ENCODE data around the gene FBRSL1.
A peak's percentile ranks its signal among the peaks of the same experiment; 100 is the strongest.

FBRSL1 gene

DNA sequence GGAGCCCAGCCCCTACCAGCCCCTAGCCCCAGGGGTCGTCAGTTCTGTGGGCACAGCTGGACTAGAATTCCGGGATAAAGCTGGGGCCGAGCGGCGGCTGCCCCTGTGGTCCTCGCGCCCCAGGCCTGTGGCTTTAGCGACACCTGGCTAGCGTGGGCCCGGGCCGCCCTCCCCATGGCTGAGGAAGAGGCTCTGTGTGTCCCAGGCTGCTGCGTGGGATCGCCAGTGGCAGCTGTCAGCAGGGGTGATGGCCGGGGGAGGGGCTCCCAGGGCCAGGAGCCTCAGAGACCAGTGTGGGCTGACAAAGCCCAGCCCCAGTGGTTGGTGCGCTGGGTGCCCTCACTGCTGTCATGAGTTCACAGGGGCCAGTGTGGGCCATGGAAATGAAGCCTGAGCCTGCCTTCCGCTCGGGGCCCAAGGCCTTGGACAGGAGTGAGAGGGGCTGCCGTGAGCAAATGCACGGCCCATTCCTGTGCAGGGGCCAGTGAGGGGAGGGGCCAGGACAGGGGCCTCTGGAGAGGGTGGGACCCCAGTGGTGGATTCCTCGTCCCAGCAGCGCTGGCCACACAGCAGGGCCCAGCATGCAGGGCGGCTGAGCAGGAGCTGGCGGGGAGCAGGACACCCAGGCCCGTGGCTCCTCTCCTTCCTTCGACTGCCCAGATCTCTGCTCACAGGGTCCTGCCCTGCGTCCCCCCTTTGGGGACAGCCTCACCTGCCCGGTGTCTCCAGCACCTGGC lies 11.4 kb downstream of the FBRSL1 start:
- no peak overlapping the region for H3K27ac ChIP-seq (ENCODE audit: low read depth, low read length)
- peaks cover 7% of the 10 kb centered on the region for H3K4me1 ChIP-seq (ENCODE audit: control insufficient read depth, insufficient read depth, low read length, unreplicated experiment)
- no peak overlapping the region for H3K4me3 ChIP-seq (ENCODE audit: low read depth, low read length)
- peaks cover 49% of the 10 kb centered on the region for H3K79me2 ChIP-seq (ENCODE audit: control insufficient read depth, insufficient read depth, low read length, unreplicated experiment)
- no peaks in the 10 kb centered on the region for H3K36me3 ChIP-seq (ENCODE audit: insufficient read depth, low read length)
- H2AFZ ChIP-seq (ENCODE audit: low read length, unreplicated experiment): no peak overlapping the region
- no peaks in the 10 kb centered on the region for H3K27me3 ChIP-seq (ENCODE audit: insufficient read depth, low read length)

GRCh38 chr12:132502149-132502881 lies 12.4 kb downstream of the FBRSL1 start:
- H2AFZ ChIP-seq (ENCODE audit: low read length, unreplicated experiment): no peak overlapping the region
- H3K27me3 ChIP-seq (ENCODE audit: insufficient read depth, low read length): no peaks in the 10 kb centered on the region
- H3K27ac ChIP-seq (ENCODE audit: low read depth, low read length): no peak overlapping the region
- H3K4me3 ChIP-seq (ENCODE audit: low read depth, low read length): no peak overlapping the region
- peaks cover 17% of the 10 kb centered on the region for H3K4me1 ChIP-seq (ENCODE audit: control insufficient read depth, insufficient read depth, low read length, unreplicated experiment)
- H3K79me2 ChIP-seq (ENCODE audit: control insufficient read depth, insufficient read depth, low read length, unreplicated experiment): peaks cover 41% of the 10 kb centered on the region
- H3K36me3 ChIP-seq (ENCODE audit: insufficient read depth, low read length): no peaks in the 10 kb centered on the region

GRCh38 chr12:132502882-132503193 lies 12.9 kb downstream of the FBRSL1 start:
- Histone ChIP-seq H3K36me3 (ENCODE audit: insufficient read depth, low read length) (no peaks in the 10 kb centered on the region), H3K4me3 (ENCODE audit: low read depth, low read length) (no peak overlapping the region), H3K27me3 (ENCODE audit: insufficient read depth, low read length) (no peaks in the 10 kb centered on the region), H3K4me1 (ENCODE audit: control insufficient read depth, insufficient read depth, low read length, unreplicated experiment) (peaks cover 17% of the 10 kb centered on the region), H2AFZ (ENCODE audit: low read length, unreplicated experiment) (no peak overlapping the region), H3K27ac (ENCODE audit: low read depth, low read length) (no peak overlapping the region), H3K79me2 (ENCODE audit: control insufficient read depth, insufficient read depth, low read length, unreplicated experiment) (peaks cover 37% of the 10 kb centered on the region)

GRCh38 chr12:132503618-132504204 lies 13.8 kb downstream of the FBRSL1 start:
- Histone ChIP-seq H2AFZ (ENCODE audit: low read length, unreplicated experiment) (no peak overlapping the region), H3K36me3 (ENCODE audit: insufficient read depth, low read length) (no peaks in the 10 kb centered on the region), H3K79me2 (ENCODE audit: control insufficient read depth, insufficient read depth, low read length, unreplicated experiment) (peaks cover 29% of the 10 kb centered on the region), H3K4me3 (ENCODE audit: low read depth, low read length) (no peak overlapping the region), H3K27ac (ENCODE audit: low read depth, low read length) (no peak overlapping the region), H3K27me3 (ENCODE audit: insufficient read depth, low read length) (no peaks in the 10 kb centered on the region), H3K4me1 (ENCODE audit: control insufficient read depth, insufficient read depth, low read length, unreplicated experiment) (peaks cover 17% of the 10 kb centered on the region)

- Histone ChIP-seq H3K4me1 (ENCODE audit: control insufficient read depth, insufficient read depth, low read length, unreplicated experiment) (peaks cover 17% of the 10 kb centered on the region), H3K36me3 (ENCODE audit: insufficient read depth, low read length) (no peaks in the 10 kb centered on the region), H3K79me2 (ENCODE audit: control insufficient read depth, insufficient read depth, low read length, unreplicated experiment) (peaks cover 24% of the 10 kb centered on the region), H3K4me3 (ENCODE audit: low read depth, low read length) (no peak overlapping the region), H2AFZ (ENCODE audit: low read length, unreplicated experiment) (no peak overlapping the region), H3K27me3 (ENCODE audit: insufficient read depth, low read length) (no peaks in the 10 kb centered on the region), H3K27ac (ENCODE audit: low read depth, low read length) (no peak overlapping the region)
Observed at GRCh38 chr12:132505105-132505851, 15.3 kb downstream of the FBRSL1 start.

DNA sequence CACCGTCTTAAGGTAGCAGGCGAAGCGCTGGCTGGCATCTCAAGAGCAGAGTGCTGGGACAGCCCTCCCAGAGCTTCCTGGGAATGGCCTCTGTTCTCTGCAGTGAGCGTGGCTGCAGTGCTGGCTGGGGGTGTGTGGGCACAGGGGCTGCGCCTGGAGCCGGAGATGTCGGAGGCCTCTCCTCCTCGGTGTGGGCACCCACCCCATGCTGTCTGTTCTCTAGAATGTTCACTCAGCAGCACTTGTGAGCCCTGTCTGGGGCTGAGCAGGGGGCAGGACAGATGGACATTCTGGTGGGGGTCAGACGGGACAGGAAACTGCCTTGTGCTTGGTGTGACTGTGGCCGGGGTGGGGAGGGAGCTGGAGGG lies 15.9 kb downstream of the FBRSL1 start:
- Histone ChIP-seq H3K27ac (ENCODE audit: low read depth, low read length) (no peak overlapping the region), H3K36me3 (ENCODE audit: insufficient read depth, low read length) (no peaks in the 10 kb centered on the region), H2AFZ (ENCODE audit: low read length, unreplicated experiment) (no peak overlapping the region), H3K79me2 (ENCODE audit: control insufficient read depth, insufficient read depth, low read length, unreplicated experiment) (peaks cover 21% of the 10 kb centered on the region), H3K27me3 (ENCODE audit: insufficient read depth, low read length) (no peaks in the 10 kb centered on the region), H3K4me3 (ENCODE audit: low read depth, low read length) (no peak overlapping the region), H3K4me1 (ENCODE audit: control insufficient read depth, insufficient read depth, low read length, unreplicated experiment) (peaks cover 17% of the 10 kb centered on the region)

- peaks cover 17% of the 10 kb centered on the region for H3K4me1 ChIP-seq (ENCODE audit: control insufficient read depth, insufficient read depth, low read length, unreplicated experiment)
- H3K4me3 ChIP-seq (ENCODE audit: low read depth, low read length): 0 out of 2 replicates have a peak overlapping the region, but pooled peaks have one; percentile 13
- peaks cover 17% of the 10 kb centered on the region for H3K79me2 ChIP-seq (ENCODE audit: control insufficient read depth, insufficient read depth, low read length, unreplicated experiment)
- no peak overlapping the region for H3K27ac ChIP-seq (ENCODE audit: low read depth, low read length)
- no peaks in the 10 kb centered on the region for H3K36me3 ChIP-seq (ENCODE audit: insufficient read depth, low read length)
- no peak overlapping the region for H2AFZ ChIP-seq (ENCODE audit: low read length, unreplicated experiment)
- H3K27me3 ChIP-seq (ENCODE audit: insufficient read depth, low read length): no peaks in the 10 kb centered on the region
Observed at GRCh38 chr12:132506328-132507160, 16.6 kb downstream of the FBRSL1 start.

GRCh38 chr12:132507161-132507538 lies 17.2 kb downstream of the FBRSL1 start:
- H3K27ac ChIP-seq (ENCODE audit: low read depth, low read length): no peak overlapping the region
- peaks cover 16% of the 10 kb centered on the region for H3K79me2 ChIP-seq (ENCODE audit: control insufficient read depth, insufficient read depth, low read length, unreplicated experiment)
- peaks cover 17% of the 10 kb centered on the region for H3K4me1 ChIP-seq (ENCODE audit: control insufficient read depth, insufficient read depth, low read length, unreplicated experiment)
- H3K36me3 ChIP-seq (ENCODE audit: insufficient read depth, low read length): no peaks in the 10 kb centered on the region
- H3K27me3 ChIP-seq (ENCODE audit: insufficient read depth, low read length): no peaks in the 10 kb centered on the region
- H2AFZ ChIP-seq (ENCODE audit: low read length, unreplicated experiment): no peak overlapping the region
- 0 out of 2 replicates have a peak overlapping the region, but pooled peaks have one; percentile 13 for H3K4me3 ChIP-seq (ENCODE audit: low read depth, low read length)

DNA sequence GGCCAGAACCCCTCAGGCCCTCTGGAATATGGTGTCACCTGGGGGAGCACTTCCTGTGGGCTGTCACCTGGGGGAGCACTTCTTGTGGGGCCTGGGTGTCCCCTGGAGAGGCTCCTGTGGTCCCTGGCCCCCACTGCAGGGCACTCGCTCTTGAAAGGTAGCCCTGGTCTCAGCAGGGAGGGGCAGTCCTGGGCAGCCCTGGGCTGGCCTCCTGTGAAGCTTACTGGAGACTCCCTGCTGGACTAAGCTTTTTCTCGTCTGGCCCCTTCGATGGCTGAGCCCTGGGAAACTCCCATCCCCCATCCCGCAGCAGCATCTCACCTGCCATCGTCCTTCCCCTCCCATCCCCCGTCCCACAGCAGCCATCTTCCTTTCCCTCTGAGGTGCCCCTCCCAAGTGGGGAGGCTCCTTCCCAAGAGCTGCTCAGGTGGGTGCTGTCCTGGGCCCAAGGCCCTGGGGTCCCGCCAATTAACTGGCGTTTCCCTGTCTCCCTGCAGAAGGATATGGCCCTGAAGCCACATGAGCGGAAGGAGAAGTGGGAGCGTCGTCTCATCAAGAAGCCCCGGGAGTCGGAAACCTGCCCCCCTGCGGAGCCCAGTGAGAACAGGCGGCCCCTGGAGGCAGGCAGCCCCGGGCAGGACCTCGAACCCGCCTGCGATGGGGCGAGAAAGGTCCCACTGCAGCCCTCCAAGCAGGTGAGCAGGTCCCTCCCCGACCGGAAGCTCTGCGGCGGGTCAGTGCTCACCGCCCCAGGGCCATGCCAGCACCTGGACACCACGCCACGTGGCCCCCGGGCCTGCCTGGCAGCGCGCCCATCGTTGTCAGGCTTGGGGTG lies 17.9 kb downstream of the FBRSL1 start:
- no peak overlapping the region for H3K27ac ChIP-seq (ENCODE audit: low read depth, low read length)
- peaks cover 17% of the 10 kb centered on the region for H3K4me1 ChIP-seq (ENCODE audit: control insufficient read depth, insufficient read depth, low read length, unreplicated experiment)
- H3K79me2 ChIP-seq (ENCODE audit: control insufficient read depth, insufficient read depth, low read length, unreplicated experiment): peaks cover 14% of the 10 kb centered on the region
- H3K27me3 ChIP-seq (ENCODE audit: insufficient read depth, low read length): no peaks in the 10 kb centered on the region
- H3K36me3 ChIP-seq (ENCODE audit: insufficient read depth, low read length): no peaks in the 10 kb centered on the region
- no peak overlapping the region for H3K4me3 ChIP-seq (ENCODE audit: low read depth, low read length)
- no peak overlapping the region for H2AFZ ChIP-seq (ENCODE audit: low read length, unreplicated experiment)

Measured in ACC112 (cell line).